Measurements from ENCODE around the gene PPFIA3.
"Not testable (repeated sequence)": the region's sequence is repeated elsewhere in the genome, so short reads cannot be mapped to it uniquely, and the experiment has no call there.

Gene PPFIA3

GRCh38 chr19:49119411-49120324 lies at the start of gene PPFIA3:
Gene PPFIA3, plus strand, starts transcription at chr19:49119544. Its CDS starts 8,330 bp downstream, at chr19:49127874.
- peak; percentile 72 for DNase-seq

- DNase-seq: no peak
Observed at GRCh38 chr19:49070416-49070815, 48.9 kb upstream of the PPFIA3 start.

- peak; percentile 71 for DNase-seq
Observed at GRCh38 chr19:49071860-49072547, 47.3 kb upstream of the PPFIA3 start.

- DNase-seq: no peak
Observed at GRCh38 chr19:49073514-49074378, 45.6 kb upstream of the PPFIA3 start.

- not testable (repeated sequence) for DNase-seq
Observed at GRCh38 chr19:49074869-49075268, 44.5 kb upstream of the PPFIA3 start.

- no peak for DNase-seq
Observed at GRCh38 chr19:49080392-49080791, 39.0 kb upstream of the PPFIA3 start.

GRCh38 chr19:49081273-49081672 lies 38.1 kb upstream of the PPFIA3 start:
- DNase-seq: no peak

- DNase-seq: no peak
Observed at GRCh38 chr19:49084206-49085019, 34.9 kb upstream of the PPFIA3 start.

- peak; percentile 99 for DNase-seq
Observed at GRCh38 chr19:49085020-49085867, 34.1 kb upstream of the PPFIA3 start, which contains the start of gene SNRNP70. Gene SNRNP70, plus strand, starts transcription at chr19:49085451. Its CDS starts 964 bp downstream, at chr19:49086415.

GRCh38 chr19:49085868-49086232 lies 33.5 kb upstream of the PPFIA3 start:
- no peak for DNase-seq

- no peak for DNase-seq
Observed at GRCh38 chr19:49086296-49086695, 33.0 kb upstream of the PPFIA3 start.

GRCh38 chr19:49091391-49092038 lies 27.8 kb upstream of the PPFIA3 start:
- no peak for DNase-seq

- no peak for DNase-seq
Observed at GRCh38 chr19:49092686-49093085, 26.7 kb upstream of the PPFIA3 start.

- DNase-seq: no peak
Observed at GRCh38 chr19:49094505-49095482, 24.6 kb upstream of the PPFIA3 start.

GRCh38 chr19:49097453-49098288 lies 21.7 kb upstream of the PPFIA3 start:
- DNase-seq: peak; percentile 90

- DNase-seq: no peak
Observed at GRCh38 chr19:49098795-49099194, 20.5 kb upstream of the PPFIA3 start.

- no peak for DNase-seq
Observed at GRCh38 chr19:49101160-49101559, 18.2 kb upstream of the PPFIA3 start.

- no peak for DNase-seq
Observed at GRCh38 chr19:49102303-49102702, 17.0 kb upstream of the PPFIA3 start.

Data from activated effector memory CD4-positive, alpha-beta T cell treated with anti-CD3 and anti-CD28 coated beads, Interleukin-2, amount 50 U/mL, for 16 hours (primary cell).